ENCODE data around the gene SLC22A16. TPM values are rescaled to one million over a fixed set of nuclear protein-coding genes. Genes with fewer than 3 reads are reported as not detected.
"Not testable (repeated sequence)": the region's sequence is repeated elsewhere in the genome, so short reads cannot be mapped to it uniquely, and the experiment has no call there.

SLC22A16 gene
- total and polyA plus RNA-seq, 7 donors = 0.14 to 0.36 (median 0.20) TPM; not detected in 4

DNA sequence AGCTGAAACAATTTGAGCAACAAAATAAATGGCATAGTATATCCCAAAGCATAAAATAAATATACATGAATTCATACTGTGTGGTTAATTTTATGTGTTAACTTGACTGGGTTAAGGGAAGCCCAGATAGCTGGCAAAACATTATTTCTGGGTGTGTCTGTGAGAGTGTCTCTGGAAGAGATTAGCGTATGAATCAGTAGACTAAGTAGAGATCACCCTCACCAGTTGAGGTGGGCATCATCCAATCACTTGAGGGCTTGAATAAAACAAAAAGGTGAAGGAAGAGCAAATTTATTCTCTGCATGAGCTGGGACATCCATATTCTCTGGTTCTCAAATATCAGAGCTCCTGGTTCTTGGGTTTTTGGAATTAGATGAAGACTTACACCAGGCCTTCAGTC, 17.9 kb downstream of the SLC22A16 start:
- Histone ChIP-seq H3K36me3 (no peaks in the 10 kb centered on the region), H3K9me3 (peaks cover 0 to 9% (median 3%) of the 10 kb centered on the region in 4 donors), H3K27ac (no peak overlapping the region), H3K4me3 (no peak overlapping the region), H3K27me3 (no peaks in the 10 kb centered on the region), H3K4me1 (no peaks in the 10 kb centered on the region)
- no peak for DNase-seq
- 96 to 97% methylated on average over 1 of the region's 1 CpG for WGBS, 2 donors
- intact Hi-C loops (cut with DNase I) = no loop called here
- TF ChIP-seq, protein P1, sequence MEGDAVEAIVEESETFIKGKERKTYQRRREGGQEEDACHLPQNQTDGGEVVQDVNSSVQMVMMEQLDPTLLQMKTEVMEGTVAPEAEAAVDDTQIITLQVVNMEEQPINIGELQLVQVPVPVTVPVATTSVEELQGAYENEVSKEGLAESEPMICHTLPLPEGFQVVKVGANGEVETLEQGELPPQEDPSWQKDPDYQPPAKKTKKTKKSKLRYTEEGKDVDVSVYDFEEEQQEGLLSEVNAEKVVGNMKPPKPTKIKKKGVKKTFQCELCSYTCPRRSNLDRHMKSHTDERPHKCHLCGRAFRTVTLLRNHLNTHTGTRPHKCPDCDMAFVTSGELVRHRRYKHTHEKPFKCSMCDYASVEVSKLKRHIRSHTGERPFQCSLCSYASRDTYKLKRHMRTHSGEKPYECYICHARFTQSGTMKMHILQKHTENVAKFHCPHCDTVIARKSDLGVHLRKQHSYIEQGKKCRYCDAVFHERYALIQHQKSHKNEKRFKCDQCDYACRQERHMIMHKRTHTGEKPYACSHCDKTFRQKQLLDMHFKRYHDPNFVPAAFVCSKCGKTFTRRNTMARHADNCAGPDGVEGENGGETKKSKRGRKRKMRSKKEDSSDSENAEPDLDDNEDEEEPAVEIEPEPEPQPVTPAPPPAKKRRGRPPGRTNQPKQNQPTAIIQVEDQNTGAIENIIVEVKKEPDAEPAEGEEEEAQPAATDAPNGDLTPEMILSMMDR (IDR thresholded peaks at IDR 0.05) = no peak
- TF ChIP-seq EP300 (IDR thresholded peaks at IDR 0.05) (no peak), POLR2AphosphoS5 (IDR thresholded peaks at IDR 0.05) (no peak), POLR2A (IDR thresholded peaks at IDR 0.05) (no peak)

DNA sequence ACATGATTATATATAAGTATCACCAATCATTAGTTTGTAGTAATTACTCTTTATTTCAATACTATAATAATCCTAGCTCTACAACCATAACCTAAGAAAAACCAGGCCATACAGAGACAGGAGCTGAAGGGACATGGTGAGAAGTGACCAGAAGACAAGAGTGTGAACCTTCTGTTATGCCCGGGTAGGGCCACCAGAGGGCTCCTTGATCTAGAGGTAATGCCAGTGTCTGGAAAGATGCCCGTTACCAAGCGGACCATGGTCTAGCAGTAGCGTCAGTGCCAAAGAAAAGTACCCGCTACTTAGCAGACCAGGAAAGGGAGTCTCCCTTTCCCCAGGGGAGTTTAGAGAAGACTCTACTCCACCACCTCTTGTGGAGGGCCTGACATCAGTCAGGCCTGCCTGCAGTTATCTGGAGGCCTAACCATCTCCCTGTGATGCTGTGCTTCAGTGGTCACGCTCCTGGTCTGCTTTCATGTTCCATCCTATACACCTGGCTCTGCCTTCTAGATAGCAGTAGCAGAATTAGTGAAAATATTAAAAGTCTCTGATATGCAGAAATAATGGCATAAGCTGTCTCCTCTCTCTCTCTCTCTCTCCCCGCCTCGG, 18.7 kb downstream of the SLC22A16 start:
- H3K4me3 ChIP-seq; H3K36me3 ChIP-seq; H3K27ac ChIP-seq; H3K27me3 ChIP-seq; H3K4me1 ChIP-seq; H3K9me3 ChIP-seq; intact Hi-C loops (cut with DNase I); DNase-seq: not testable (repeated sequence)
- 80 to 91% methylated on average over 8 of the region's 8 CpGs for WGBS, 2 donors

DNA sequence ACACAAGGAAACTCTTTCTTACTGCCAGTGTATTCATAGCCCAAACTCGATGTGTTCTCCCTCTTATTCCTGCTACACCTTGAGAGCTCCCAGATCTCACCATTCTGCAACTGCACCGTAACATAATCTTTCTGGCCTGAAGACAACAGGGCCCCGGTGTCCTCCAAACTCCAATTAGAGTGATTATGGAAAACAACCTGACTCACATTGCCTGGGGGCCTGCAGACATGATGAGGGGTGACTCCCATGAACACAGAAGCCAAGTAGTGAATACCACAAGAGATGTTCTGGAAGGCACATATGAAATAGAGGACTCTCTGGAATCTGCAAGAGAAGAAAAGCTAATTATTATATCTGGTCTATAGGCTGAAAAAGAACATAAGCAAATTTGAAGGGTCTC, 19.7 kb downstream of the SLC22A16 start:
- 90 to 91% methylated on average over 3 of the region's 3 CpGs for WGBS, 2 donors
- intact Hi-C loops (cut with DNase I) = no loop called here
- no peaks in the 10 kb centered on the region for H3K36me3 ChIP-seq

DNA sequence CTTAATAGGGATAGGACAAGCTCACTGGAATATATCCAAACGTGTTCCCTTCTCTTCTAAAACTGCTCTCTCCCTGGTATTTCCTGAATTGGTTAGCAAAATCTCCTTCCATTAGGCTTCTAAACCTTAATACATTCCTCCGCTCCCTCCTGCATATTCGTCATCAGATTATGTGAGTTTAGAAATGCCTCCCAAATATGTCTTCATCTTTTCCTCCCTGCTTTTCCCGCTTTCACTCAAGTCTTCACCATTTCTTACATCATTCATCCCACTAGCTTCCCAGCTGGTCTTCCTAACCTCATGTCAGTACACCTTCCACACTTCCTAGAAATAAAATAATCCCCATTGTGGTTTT, 26.9 kb downstream of the SLC22A16 start:
- no peaks in the 10 kb centered on the region for H3K27me3 ChIP-seq
- H3K9me3 ChIP-seq = no peaks in the 10 kb centered on the region
- no peaks in the 10 kb centered on the region for H3K36me3 ChIP-seq
- DNase-seq = no peak
- TF ChIP-seq POLR2A (IDR thresholded peaks at IDR 0.05) (no peak), POLR2AphosphoS5 (IDR thresholded peaks at IDR 0.05) (no peak), EP300 (IDR thresholded peaks at IDR 0.05) (no peak)
- TF ChIP-seq, protein P1 (IDR thresholded peaks at IDR 0.05) = no peak
- no peaks in the 10 kb centered on the region for H3K4me1 ChIP-seq
- no peak overlapping the region for H3K4me3 ChIP-seq
- no peak overlapping the region for H3K27ac ChIP-seq
- intact Hi-C loops (cut with DNase I) = no loop called here
- WGBS, 2 donors = 87 to 88% methylated on average over 4 of the region's 4 CpGs

More for the DNA sequence above, 19.7 kb downstream of the SLC22A16 start:
- TF ChIP-seq EP300 (IDR thresholded peaks at IDR 0.05) (no peak), POLR2A (IDR thresholded peaks at IDR 0.05) (no peak), POLR2AphosphoS5 (IDR thresholded peaks at IDR 0.05) (no peak)
- TF ChIP-seq, protein P1 (IDR thresholded peaks at IDR 0.05) = no peak
- Histone ChIP-seq H3K9me3 (peaks cover 0 to under 1% (median 0%) of the 10 kb centered on the region in 4 donors), H3K4me3 (no peak overlapping the region), H3K27ac (no peak overlapping the region), H3K27me3 (no peaks in the 10 kb centered on the region), H3K4me1 (no peaks in the 10 kb centered on the region)
- DNase-seq = no peak

DNA sequence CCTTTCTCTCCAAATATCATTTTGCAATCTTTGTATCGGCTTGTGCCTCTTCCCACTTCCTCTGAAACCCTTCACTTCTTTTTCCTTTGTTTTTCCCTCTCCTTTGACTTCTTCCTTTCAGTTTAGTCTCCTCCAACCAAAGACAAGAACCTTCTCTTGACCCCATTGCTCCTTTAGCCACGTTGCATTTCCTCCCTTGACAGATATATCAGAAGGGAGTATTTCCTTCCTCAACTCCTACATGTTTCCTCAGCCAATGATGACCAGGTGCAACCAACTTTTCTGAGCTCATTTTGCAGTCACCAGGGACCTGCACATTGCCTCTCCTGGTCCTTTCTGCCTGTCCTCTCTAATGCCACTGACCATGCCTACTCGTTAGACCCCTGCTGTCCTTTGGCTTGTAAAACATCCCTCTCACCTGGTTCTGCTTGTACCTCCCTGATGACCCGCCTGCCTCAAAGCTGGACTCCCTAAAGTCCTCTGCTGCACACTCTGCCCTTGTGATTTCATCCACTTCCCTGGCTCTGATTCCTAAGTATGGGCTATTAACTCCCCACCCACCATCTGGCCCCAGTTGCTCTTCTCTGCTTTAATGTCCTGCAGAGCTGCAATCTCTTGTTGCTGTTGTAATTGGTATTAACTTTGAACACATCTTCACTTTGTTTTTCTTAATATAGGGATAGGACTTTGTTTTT, 27.4 kb downstream of the SLC22A16 start:
- Histone ChIP-seq H3K27me3 (no peaks in the 10 kb centered on the region), H3K4me1 (no peaks in the 10 kb centered on the region), H3K36me3 (no peaks in the 10 kb centered on the region), H3K4me3 (no peak overlapping the region), H3K27ac (no peak overlapping the region), H3K9me3 (no peaks in the 10 kb centered on the region)
- TF ChIP-seq EP300 (IDR thresholded peaks at IDR 0.05) = no peak
- TF ChIP-seq, protein P1 (IDR thresholded peaks at IDR 0.05) = no peak
- TF ChIP-seq POLR2AphosphoS5 (IDR thresholded peaks at IDR 0.05) = no peak
- WGBS, 2 donors = 55 to 61% methylated on average over 4 of the region's 4 CpGs
- no peak for DNase-seq
- intact Hi-C loops (cut with DNase I) = no loop called here
